Measurements from ENCODE around the gene HSP90B1. TPM values are rescaled to one million over a fixed set of nuclear protein-coding genes. Genes with fewer than 3 reads are reported as not detected.

HSP90B1 gene
- total and polyA plus RNA-seq, 9 of the 15 experiments (the other 6 are each of a cell fraction or from before 2014, with no cell fraction given): 196 to 719 (median 557) TPM

DNA sequence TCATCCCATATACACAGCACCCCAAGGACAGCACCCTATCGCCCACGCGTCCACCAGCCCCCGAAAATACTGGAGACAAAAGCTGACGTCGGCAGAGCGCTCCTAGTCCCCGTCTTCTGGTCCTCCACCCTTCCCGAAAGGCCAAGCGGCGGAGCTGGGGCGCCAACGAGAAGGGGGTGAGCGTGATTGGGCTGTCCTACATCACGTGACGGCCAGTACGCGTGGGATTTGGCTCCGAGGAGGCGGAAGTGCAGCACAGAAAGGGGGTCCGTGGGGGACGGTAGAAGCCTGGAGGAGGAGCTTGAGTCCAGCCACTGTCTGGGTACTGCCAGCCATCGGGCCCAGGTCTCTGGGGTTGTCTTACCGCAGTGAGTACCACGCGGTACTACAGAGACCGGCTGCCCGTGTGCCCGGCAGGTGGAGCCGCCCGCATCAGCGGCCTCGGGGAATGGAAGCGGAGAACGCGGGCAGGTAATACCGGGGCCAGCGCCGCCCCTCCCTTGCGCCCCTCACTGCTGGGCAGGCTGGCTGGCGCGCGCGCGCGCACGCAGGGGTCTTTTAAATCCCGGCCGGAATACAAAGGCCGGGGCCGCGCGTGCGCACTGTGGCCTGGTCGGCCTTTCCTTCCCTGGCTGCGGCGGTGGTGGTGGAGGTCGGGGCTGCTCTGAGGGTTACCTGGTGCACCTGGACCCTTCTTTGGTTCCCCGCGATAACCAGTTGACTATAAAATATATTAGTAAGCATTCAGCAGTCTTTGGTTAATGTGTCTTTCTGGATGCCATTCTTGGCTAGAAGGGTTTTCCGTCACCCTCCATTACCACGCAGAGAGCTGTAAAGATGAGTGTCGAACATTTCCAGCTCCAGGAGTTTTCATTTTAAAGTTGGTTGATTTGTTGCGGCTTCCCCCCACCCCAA lies 35.6 kb downstream of the HSP90B1 start, which contains the start of gene TDG (continued):
- 0 out of 2 replicates have a peak, but pooled peaks have one; percentile 44 for TF ChIP-seq FOSL1 (tag; conservative IDR thresholded peaks at IDR 0.05)
- TF ChIP-seq CBX8 (IDR thresholded peaks at IDR 0.05; ENCODE audit: borderline replicate concordance, extremely low read depth, low read depth, low read length, poor library complexity, severe bottlenecking): no peak
- peak; percentile 42; the same call in 1 of the 2 replicates for TF ChIP-seq KLF1 (tag; IDR thresholded peaks at IDR 0.05)
- no peak for TF ChIP-seq NFATC3 (IDR thresholded peaks at IDR 0.05)
- TF ChIP-seq ZNF311 (CRISPR knock-in tag; IDR thresholded peaks at IDR 0.05): no peak
- no peak for TF ChIP-seq ATF1 (CRISPR knock-in tag; IDR thresholded peaks at IDR 0.05)
- TF ChIP-seq ATF1 (tag; IDR thresholded peaks at IDR 0.05): peak; percentile 90
- no peak for TF ChIP-seq GATA2 (CRISPR knock-in tag; IDR thresholded peaks at IDR 0.05)
- TF ChIP-seq NFE2L1 (tag; IDR thresholded peaks at IDR 0.05; ENCODE audit: borderline replicate concordance, low read depth): no peak
- no peak for TF ChIP-seq ZNF217 (CRISPR knock-in tag; IDR thresholded peaks at IDR 0.05)
- TF ChIP-seq MEF2A (IDR thresholded peaks at IDR 0.05; ENCODE audit: control insufficient read depth, low read depth, low read length): no peak
- no peak for TF ChIP-seq ZNF586 (CRISPR knock-in tag; conservative IDR thresholded peaks at IDR 0.05)
- no peak for TF ChIP-seq ZNF134 (CRISPR knock-in tag; conservative IDR thresholded peaks at IDR 0.05)
- no peak for TF ChIP-seq ZNF644 (tag; IDR thresholded peaks at IDR 0.05; ENCODE audit: low read depth)
- 0 out of 2 replicates have a peak, but pooled peaks have one; percentile 23 for TF ChIP-seq ZBTB12 (CRISPR knock-in tag; IDR thresholded peaks at IDR 0.05)
- no peak for TF ChIP-seq ATF4 (CRISPR knock-in tag; IDR thresholded peaks at IDR 0.05)
- no peak for TF ChIP-seq RBM22 (IDR thresholded peaks at IDR 0.05; ENCODE audit: low read depth, low read length, poor library complexity, severe bottlenecking)
- TF ChIP-seq DMBX1 (CRISPR knock-in tag; IDR thresholded peaks at IDR 0.05; ENCODE audit: borderline replicate concordance): no peak
- TF ChIP-seq BDP1 (IDR thresholded peaks at IDR 0.05; ENCODE audit: insufficient read depth, insufficient read length): no peak
- no peak for TF ChIP-seq ZNF41 (CRISPR knock-in tag; conservative IDR thresholded peaks at IDR 0.05)
- TF ChIP-seq THAP7 (CRISPR knock-in tag; IDR thresholded peaks at IDR 0.05): no peak
- no peak for TF ChIP-seq PCBP2 (IDR thresholded peaks at IDR 0.05; ENCODE audit: low read depth, low read length, poor library complexity, severe bottlenecking)
- no peak; a peak in 1 of 4 replicates for TF ChIP-seq SIX5 (IDR thresholded peaks at IDR 0.05; ENCODE audit: borderline replicate concordance in 1 of 2, insufficient read depth in 1 of 2, low read depth in 1 of 2, low read length in 2 of 2)

Data from K562 (cell line).